ENCODE results near the gene SGMS1.

DNA sequence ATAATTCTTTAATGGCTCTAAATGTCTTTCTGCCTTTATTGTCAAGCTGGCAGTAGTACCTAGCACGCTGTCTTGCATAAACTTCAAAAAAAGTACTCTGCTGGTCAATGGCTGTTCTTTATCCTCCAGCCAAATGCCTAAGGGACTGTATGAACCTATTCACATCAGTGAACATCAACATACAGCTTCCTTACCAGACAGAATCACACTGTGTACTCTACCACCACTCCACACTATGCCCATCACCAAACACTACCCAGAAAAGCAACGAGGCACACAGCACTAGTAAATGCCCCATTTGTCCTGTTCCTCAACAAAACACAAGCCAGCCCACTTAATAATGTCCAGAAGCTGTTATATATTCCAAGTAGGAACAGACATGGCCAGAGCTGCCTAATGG lies 127.5 kb downstream of the SGMS1 start:
- TF ChIP-seq SUZ12 (IDR thresholded peaks at IDR 0.05; ENCODE audit: extremely low read depth, insufficient read depth, insufficient read length) (no peak), YY1 (IDR thresholded peaks at IDR 0.05; ENCODE audit: insufficient read depth, insufficient read length) (no peak)

All from NT2/D1 (cell line).